ENCODE data around the gene SLC6A9. TPM values are rescaled to one million over a fixed set of nuclear protein-coding genes. Genes with fewer than 3 reads are reported as not detected.
A peak's percentile ranks its signal among the peaks of the same experiment; 100 is the strongest.

The SLC6A9 gene
- total RNA-seq, 2 experiments from 2014 or later: 12.5 to 13.4 TPM

DNA sequence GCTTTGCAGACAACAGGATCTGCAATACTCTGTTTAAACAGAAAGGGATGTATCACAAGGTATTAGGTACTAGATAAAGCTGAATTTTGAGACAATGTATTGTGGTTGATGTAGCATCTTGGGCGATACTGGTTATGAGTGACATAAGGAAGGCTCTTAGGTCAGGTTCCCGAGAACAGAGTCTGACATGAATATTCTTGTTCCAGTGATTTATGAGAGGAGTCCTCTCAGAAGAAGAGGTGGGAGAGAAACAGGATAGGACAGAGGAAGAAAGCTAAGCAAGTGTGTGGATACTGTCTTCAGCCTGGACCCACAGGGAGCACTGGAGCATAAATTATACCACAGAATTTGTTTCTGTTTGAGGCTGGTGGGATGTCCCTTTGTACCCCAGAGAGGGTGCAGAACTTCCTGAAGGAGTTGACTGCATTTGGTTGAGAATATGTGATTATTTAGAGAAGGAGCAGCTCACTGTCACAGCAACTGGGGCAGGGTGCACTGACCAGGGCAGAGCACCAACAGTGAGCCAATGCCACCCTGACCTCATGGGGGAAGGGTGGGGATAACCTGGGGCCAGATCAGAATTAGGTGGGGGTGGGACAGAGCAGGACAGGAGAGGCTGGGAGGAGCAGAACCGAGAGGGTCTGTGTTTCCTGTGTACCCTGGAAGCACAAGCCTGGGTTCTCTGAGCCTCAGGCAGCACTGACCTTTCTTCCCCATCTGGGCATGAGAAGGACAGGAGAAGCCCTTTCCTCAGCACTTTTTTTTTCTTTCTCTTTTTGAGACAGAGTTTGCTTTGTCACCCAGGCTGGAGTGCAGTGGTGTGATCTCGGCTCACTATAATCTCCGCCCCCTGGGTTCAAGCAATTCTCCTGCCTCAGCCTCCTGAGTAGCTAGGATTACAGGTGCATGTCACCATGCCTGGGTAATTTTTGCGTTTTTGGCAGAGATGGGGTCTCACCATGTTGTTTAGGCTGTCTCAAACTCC lies 36.3 kb upstream of the SLC6A9 start:
- ATAC-seq (no peak), DNase-seq (no peak)
- H3K4me3 Mint-ChIP-seq: no peak overlapping the region
- H3K27me3 Mint-ChIP-seq: peaks cover 12% of the 10 kb centered on the region
- POLR2A ChIA-PET: no interaction called here
- CTCF ChIA-PET: no interaction called here
- H3K36me3 Mint-ChIP-seq (ENCODE audit: low read depth): no peaks in the 10 kb centered on the region
- intact Hi-C loops (cut with DNase I, micrococcal nuclease): no loop called here
- no peaks in the 10 kb centered on the region for H3K9me3 Mint-ChIP-seq (ENCODE audit: low read depth)
- H3K27ac Mint-ChIP-seq: no peak overlapping the region
- H3K4me1 Mint-ChIP-seq: no peaks in the 10 kb centered on the region

DNA sequence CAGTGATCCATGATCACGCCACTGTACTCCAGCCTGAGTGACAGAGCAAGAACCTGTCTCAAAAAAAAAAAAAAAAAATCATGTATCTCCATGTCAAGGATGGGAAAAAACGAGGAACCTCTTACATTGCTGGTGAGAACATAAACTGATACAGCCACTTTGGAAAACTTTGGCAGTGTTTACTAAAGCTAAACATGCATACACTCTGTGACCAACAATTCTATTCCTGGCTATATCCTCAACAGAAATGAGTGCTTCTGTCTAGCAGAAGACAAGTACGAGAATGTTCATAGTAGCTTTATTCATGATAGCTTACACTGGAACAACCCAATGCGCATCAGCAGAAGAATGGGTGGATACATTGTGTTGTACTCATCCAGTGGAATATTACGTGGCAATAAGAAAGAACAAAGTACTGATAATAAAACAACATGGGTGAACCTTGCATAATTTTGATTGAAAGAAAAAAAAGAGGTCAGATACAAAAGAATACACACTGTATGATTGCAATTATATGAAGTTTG lies 31.5 kb upstream of the SLC6A9 start:
- DNase-seq: no peak
- ATAC-seq: no peak
- POLR2A ChIA-PET: no interaction called here
- no peaks in the 10 kb centered on the region for H3K4me1 Mint-ChIP-seq
- peaks cover 5% of the 10 kb centered on the region for H3K27me3 Mint-ChIP-seq
- H3K27ac Mint-ChIP-seq: no peak overlapping the region
- no peak overlapping the region for H3K4me3 Mint-ChIP-seq
- no peaks in the 10 kb centered on the region for H3K36me3 Mint-ChIP-seq (ENCODE audit: low read depth)
- no peaks in the 10 kb centered on the region for H3K9me3 Mint-ChIP-seq (ENCODE audit: low read depth)
- intact Hi-C loops (cut with DNase I, micrococcal nuclease): no loop called here
- CTCF ChIA-PET: interaction anchor here (0.6 kb wide), 1 partner anchor 68 kb away, joined by 4 read pairs; no protein-coding TSS in a partner anchor

- Mint-ChIP-seq H3K9me3 (ENCODE audit: low read depth) (no peaks in the 10 kb centered on the region), H3K27ac (no peak overlapping the region), H3K27me3 (peaks cover 5% of the 10 kb centered on the region), H3K4me1 (no peaks in the 10 kb centered on the region), H3K36me3 (ENCODE audit: low read depth) (no peaks in the 10 kb centered on the region), H3K4me3 (no peak overlapping the region)
- no peak for ATAC-seq
- intact Hi-C loops (cut with DNase I, micrococcal nuclease): no loop called here
- no peak for DNase-seq
- ChIA-PET POLR2A (interaction anchor here (0.6 kb wide), 1 partner anchor 550 kb away, joined by 3 read pairs; no protein-coding TSS in a partner anchor), CTCF (no interaction called here)
Observed at GRCh38 chr1:44061857-44062256, 30.6 kb upstream of the SLC6A9 start.

DNA sequence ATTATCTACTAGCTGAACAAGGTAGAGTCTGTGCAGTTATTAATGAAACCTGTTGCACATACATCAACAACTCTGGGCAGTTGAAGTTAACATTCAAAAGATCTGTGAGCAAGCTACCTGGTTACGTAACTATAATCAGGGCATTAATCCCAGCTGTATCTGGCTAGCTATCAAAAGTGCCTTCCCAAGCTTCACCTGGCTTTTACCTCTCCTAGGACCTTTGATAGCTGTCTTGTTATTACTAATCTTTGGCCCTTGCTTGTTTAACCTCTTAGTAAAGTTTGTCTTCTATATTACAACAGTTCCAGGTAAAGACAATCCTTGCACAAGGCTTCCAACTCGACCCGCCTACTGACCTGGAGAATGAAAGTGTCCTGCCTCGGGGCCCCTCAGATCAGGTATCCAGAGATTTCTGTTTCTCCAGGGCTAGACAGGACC lies 29.6 kb upstream of the SLC6A9 start:
- intact Hi-C loops (cut with DNase I, micrococcal nuclease): no loop called here
- Mint-ChIP-seq H3K27me3 (peaks cover 5% of the 10 kb centered on the region), H3K27ac (no peak overlapping the region), H3K4me3 (no peak overlapping the region), H3K4me1 (no peaks in the 10 kb centered on the region), H3K9me3 (ENCODE audit: low read depth) (no peaks in the 10 kb centered on the region), H3K36me3 (ENCODE audit: low read depth) (no peaks in the 10 kb centered on the region)
- ChIA-PET POLR2A (no interaction called here), CTCF (no interaction called here)
- ATAC-seq (no peak), DNase-seq (no peak)

GRCh38 chr1:44059664-44060355 lies 28.5 kb upstream of the SLC6A9 start:
- ChIA-PET CTCF (no interaction called here), POLR2A (no interaction called here)
- no peaks in the 10 kb centered on the region for H3K9me3 Mint-ChIP-seq (ENCODE audit: low read depth)
- no peaks in the 10 kb centered on the region for H3K36me3 Mint-ChIP-seq (ENCODE audit: low read depth)
- H3K4me3 Mint-ChIP-seq: no peak overlapping the region
- peaks cover 5% of the 10 kb centered on the region for H3K27me3 Mint-ChIP-seq
- H3K4me1 Mint-ChIP-seq: no peaks in the 10 kb centered on the region
- H3K27ac Mint-ChIP-seq: no peak overlapping the region
- ATAC-seq (no peak), DNase-seq (no peak)
- intact Hi-C loops (cut with DNase I, micrococcal nuclease): no loop called here

GRCh38 chr1:44059212-44059611 lies 27.9 kb upstream of the SLC6A9 start:
- H3K4me1 Mint-ChIP-seq: no peaks in the 10 kb centered on the region
- intact Hi-C loops (cut with DNase I, micrococcal nuclease): no loop called here
- H3K4me3 Mint-ChIP-seq: no peak overlapping the region
- H3K36me3 Mint-ChIP-seq (ENCODE audit: low read depth): no peaks in the 10 kb centered on the region
- ChIA-PET POLR2A (no interaction called here), CTCF (interaction anchor here (3.3 kb wide), 1 partner anchor 11 kb away, joined by 27 read pairs; no protein-coding TSS in a partner anchor)
- peaks cover 5% of the 10 kb centered on the region for H3K27me3 Mint-ChIP-seq
- ATAC-seq: no peak
- no peak overlapping the region for H3K27ac Mint-ChIP-seq
- DNase-seq: no peak
- no peaks in the 10 kb centered on the region for H3K9me3 Mint-ChIP-seq (ENCODE audit: low read depth)

- no peak for ATAC-seq
- DNase-seq: no peak
- POLR2A ChIA-PET: no interaction called here
- CTCF ChIA-PET: interaction anchor here (0.7 to 3.3 kb wide), 6 partner anchors 9 to 293 kb away, joined by 3 to 27 read pairs (median 4); no protein-coding TSS in a partner anchor
- intact Hi-C loops (cut with DNase I, micrococcal nuclease): no loop called here
- Mint-ChIP-seq H3K36me3 (ENCODE audit: low read depth) (no peaks in the 10 kb centered on the region), H3K27ac (no peak overlapping the region), H3K4me1 (no peaks in the 10 kb centered on the region), H3K27me3 (peaks cover 5% of the 10 kb centered on the region), H3K9me3 (ENCODE audit: low read depth) (no peaks in the 10 kb centered on the region), H3K4me3 (no peak overlapping the region)
Observed at GRCh38 chr1:44057293-44057692, 26.0 kb upstream of the SLC6A9 start.

DNA sequence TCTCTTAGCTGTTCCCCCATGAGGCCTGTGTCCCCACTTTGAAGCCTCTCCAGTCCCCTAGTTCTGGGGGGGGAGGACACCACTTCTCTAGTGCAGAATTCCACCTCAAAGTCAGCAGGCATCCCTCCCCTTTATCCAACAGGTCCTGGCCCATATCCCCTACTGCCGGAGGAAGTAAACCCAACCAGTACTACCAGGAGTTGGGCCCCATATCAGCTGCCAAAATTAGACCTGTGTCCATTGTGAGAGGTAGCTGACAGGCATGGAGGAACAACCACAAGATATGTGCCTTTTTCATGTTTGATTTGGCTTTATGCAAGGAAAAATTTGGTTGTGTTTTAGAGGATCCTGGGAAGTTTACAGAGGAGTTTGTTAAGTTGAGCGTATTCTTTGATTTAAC lies 22.1 kb upstream of the SLC6A9 start:
- H3K4me1 Mint-ChIP-seq: peaks cover 8% of the 10 kb centered on the region
- ChIA-PET CTCF (interaction anchor here (2.1 kb wide), 1 partner anchor 17 kb away, joined by 6 read pairs; no protein-coding TSS in a partner anchor), POLR2A (no interaction called here)
- no peaks in the 10 kb centered on the region for H3K9me3 Mint-ChIP-seq (ENCODE audit: low read depth)
- ATAC-seq: no peak
- DNase-seq: no peak
- intact Hi-C loops (cut with DNase I, micrococcal nuclease): no loop called here
- H3K36me3 Mint-ChIP-seq (ENCODE audit: low read depth): no peaks in the 10 kb centered on the region
- H3K27ac Mint-ChIP-seq: no peak overlapping the region
- no peak overlapping the region for H3K4me3 Mint-ChIP-seq
- peaks cover 4% of the 10 kb centered on the region for H3K27me3 Mint-ChIP-seq

DNA sequence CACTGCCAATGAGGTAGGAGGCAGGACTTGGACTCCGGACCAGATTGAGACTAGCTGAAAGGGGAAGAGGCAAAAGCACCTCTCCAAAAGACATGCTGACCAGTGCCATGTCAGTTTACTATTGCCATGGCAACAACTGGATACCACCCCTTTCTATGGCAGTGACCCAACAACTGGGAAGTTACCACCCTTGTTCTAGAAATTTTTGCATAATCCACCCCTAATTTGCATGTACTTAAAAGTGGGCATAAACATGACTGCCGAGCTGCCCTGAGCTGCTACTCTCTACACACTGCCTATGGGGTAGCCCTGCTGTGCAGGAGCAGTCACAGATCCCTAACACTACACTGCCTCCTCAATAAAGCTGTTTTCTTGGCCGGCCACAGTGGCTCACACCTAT lies 19.0 kb upstream of the SLC6A9 start:
- H3K4me3 Mint-ChIP-seq: no peak overlapping the region
- H3K36me3 Mint-ChIP-seq (ENCODE audit: low read depth): no peaks in the 10 kb centered on the region
- no peaks in the 10 kb centered on the region for H3K9me3 Mint-ChIP-seq (ENCODE audit: low read depth)
- no peak overlapping the region for H3K27ac Mint-ChIP-seq
- CTCF ChIA-PET: interaction anchor here (6.2 kb wide), 1 partner anchor 44 kb away, joined by 61 read pairs; no protein-coding TSS in a partner anchor
- ATAC-seq: no peak
- no peak for DNase-seq
- intact Hi-C loops (cut with DNase I, micrococcal nuclease): no loop called here
- peaks cover 7% of the 10 kb centered on the region for H3K27me3 Mint-ChIP-seq
- peaks cover 21% of the 10 kb centered on the region for H3K4me1 Mint-ChIP-seq
- POLR2A ChIA-PET: no interaction called here

DNA sequence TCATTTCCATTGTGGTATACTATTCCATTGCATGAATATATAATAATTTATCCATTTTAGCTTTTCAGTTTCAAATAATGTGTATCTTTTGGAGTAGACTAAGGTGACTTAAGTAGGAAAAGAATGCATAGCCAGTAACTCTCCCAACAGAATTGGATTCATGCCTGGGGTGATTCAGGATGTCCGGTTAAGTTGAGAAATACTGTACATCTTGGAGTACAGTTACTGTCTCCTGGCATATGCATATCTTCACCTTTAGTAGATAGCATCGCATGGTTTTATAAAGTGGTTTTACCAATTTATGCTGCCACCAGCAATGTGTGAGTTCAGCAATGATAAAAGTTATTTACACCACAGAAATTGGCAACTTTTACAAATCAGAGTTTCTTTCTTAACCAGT lies 18.6 kb upstream of the SLC6A9 start:
- Mint-ChIP-seq H3K4me1 (peaks cover 21% of the 10 kb centered on the region), H3K4me3 (no peak overlapping the region), H3K27me3 (peaks cover 8% of the 10 kb centered on the region), H3K36me3 (ENCODE audit: low read depth) (no peaks in the 10 kb centered on the region), H3K9me3 (ENCODE audit: low read depth) (no peaks in the 10 kb centered on the region), H3K27ac (no peak overlapping the region)
- POLR2A ChIA-PET: no interaction called here
- ATAC-seq (no peak), DNase-seq (no peak)
- CTCF ChIA-PET: interaction anchor here (0.6 to 6.2 kb wide), 3 partner anchors 8 to 534 kb away, joined by 3 to 61 read pairs (median 27); no protein-coding TSS in a partner anchor
- intact Hi-C loops (cut with DNase I, micrococcal nuclease): loop anchor here in 1 of 2 experiments (5.0 kb wide), 2 partner anchors 103 to 118 kb away; partner anchors contain the start of genes ARTN and IPO13

DNA sequence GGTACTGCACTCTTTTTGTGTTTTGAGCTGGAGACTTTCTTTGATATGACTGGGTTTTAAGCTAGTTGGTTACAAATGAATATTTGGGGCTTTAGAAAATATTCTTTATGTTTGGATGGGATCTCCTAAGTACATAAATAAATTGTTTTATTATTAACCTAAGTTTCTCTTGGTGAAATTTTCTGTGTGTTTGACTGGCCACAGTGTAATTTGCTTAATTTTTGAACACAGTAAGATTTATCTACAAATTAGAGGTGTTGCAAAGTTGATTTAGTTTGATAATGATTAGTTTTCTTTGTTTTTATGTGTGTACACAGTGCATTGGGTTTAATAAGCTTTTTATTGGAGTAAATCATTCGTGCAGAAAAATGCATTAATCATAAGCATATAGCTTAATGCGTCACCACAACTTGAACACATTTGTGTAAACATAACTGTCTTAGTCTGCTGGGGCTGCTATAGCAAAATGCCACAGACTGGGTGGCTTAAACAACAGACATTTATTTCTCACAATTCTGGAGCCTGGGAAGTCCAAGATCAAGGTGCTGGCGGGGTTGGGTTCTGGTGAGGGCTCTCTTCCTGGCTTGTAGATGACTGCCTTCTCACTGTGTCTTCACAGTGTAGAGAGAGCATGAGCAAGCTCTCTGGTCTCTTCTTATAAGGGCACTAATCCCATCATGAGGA lies 17.4 kb upstream of the SLC6A9 start:
- peaks cover 12% of the 10 kb centered on the region for H3K27me3 Mint-ChIP-seq
- H3K4me3 Mint-ChIP-seq: peak overlapping the region; percentile 25
- DNase-seq (no peak), ATAC-seq (no peak)
- peaks cover 21% of the 10 kb centered on the region for H3K4me1 Mint-ChIP-seq
- no peaks in the 10 kb centered on the region for H3K9me3 Mint-ChIP-seq (ENCODE audit: low read depth)
- no peaks in the 10 kb centered on the region for H3K36me3 Mint-ChIP-seq (ENCODE audit: low read depth)
- ChIA-PET CTCF (interaction anchor here (0.5 to 6.2 kb wide), 25 partner anchors 9 to 604 kb away, joined by 3 to 61 read pairs (median 5); partner anchors contain the start of genes ARTN, CCDC24, DMAP1 and DPH2), POLR2A (interaction anchor here (0.6 to 1.2 kb wide), 3 partner anchors 17 to 192 kb away, joined by 3 read pairs; partner anchors contain the start of genes CCDC24 and SLC6A9)
- intact Hi-C loops (cut with DNase I, micrococcal nuclease): loop anchor here in 1 of 2 experiments (5.0 kb wide), 2 partner anchors 101 to 116 kb away; partner anchors contain the start of genes ARTN and IPO13
- peak overlapping the region; percentile 72 for H3K27ac Mint-ChIP-seq
